ENCODE measurements around the gene OR6J1.

- no peak for TF ChIP-seq POLR2AphosphoS5 (IDR thresholded peaks at IDR 0.05; ENCODE audit: borderline replicate concordance, low read depth, low read length)
- no peak for TF ChIP-seq FOXP2 (optimal IDR thresholded peaks at IDR 0.05; ENCODE audit: control extremely low read depth, extremely low read length, insufficient read depth)
Measured at GRCh38 chr14:22671622-22672021, 27.5 kb upstream of the OR6J1 start.
